NOMO-1 (cell line): ENCODE data around the gene FAP.
A peak's percentile ranks its signal among the peaks of the same experiment; 100 is the strongest.

ENCODE experiments used
- DNase-seq, 2 experiments: peaks; one replicate each; lab custom pipeline; 2025; ENCODE audit not compliant: unreplicated experiment in 2 of 2; lab: John Stamatoyannopoulos, UW

The FAP gene

GRCh38 chr2:162188451-162188850, 54.8 kb downstream of the FAP start:
- no peak for DNase-seq

DNA sequence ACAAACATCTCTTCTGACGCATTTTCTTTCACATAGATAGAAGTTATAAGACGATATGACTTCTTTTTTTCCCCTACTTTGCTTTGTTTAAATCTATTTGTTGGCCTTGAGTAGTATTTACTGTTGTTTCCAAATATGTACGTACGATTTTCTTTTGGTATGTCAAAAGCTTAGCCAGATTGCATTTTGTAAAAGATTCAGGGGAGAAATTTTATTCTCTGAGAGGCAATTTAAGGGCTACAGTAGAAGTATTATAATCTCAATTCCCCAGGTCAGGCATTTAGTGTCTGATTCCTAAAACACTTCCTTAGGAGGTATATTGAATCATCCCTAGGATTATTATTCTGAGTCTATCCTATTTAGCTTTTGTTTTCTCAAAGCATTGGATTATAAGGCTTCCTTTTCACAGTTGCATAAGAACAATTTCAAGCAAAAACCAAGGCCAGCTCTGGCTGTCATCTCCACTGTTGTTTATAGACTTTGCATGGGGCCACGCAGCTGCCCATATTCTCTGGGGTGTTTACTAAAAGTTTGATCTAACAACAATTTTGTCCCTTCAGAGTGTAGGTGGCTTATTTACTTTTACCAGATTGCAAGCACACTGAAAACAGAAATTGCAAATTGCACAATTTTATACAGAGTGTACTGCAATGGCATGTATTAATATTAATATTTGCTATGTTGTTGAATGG, 57.6 kb downstream of the FAP start:
- DNase-seq: no peak

DNA sequence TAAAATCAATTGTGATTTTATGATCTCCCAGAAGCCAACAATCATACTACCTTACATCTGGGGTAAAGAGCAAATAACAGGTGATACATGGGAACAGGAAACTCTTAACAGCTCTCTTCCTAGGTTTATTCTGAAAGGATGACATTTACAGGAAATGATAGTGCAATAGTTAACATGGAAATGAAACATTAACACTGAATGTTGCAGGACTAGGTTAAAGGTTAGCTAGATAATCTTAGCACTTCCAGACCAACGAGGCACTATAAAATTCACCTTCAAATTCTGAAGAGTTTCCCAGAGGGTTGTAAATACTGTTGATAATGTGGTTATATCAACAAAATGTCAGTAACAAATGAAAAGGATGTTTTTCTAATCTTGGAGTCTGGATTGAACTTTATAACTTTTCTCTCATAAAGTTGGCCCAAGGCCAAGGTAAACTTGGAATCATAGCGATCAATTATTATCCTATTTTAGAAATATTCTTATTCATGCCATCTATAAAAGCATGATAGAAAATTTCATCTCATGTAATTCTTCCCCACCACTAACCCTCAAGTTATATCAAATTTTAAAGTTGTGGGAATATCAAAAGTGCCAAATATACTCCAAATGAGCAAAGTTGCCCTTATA, 58.3 kb downstream of the FAP start:
- no peak for DNase-seq

GRCh38 chr2:162184359-162184758, 58.9 kb downstream of the FAP start:
- no peak for DNase-seq

DNA sequence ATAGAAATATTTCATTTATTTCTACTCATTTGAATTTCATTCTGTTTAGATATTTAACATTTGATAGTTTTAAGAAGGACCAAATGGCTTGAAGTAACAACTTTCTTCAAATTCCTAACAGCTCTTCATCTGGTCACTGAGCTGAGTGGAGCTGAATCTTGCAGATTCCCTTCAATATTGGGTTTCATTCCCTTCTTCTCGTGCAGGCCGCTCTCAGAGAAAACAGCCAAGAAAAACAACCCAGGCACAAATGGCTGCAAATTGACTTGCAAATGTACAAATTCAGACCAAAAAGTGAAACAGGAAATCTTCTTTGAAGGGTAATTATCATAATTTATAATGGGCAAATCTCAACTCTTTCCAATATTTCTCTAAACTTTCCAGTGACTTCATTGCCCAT, 60.9 kb downstream of the FAP start:
- DNase-seq: no peak

DNA sequence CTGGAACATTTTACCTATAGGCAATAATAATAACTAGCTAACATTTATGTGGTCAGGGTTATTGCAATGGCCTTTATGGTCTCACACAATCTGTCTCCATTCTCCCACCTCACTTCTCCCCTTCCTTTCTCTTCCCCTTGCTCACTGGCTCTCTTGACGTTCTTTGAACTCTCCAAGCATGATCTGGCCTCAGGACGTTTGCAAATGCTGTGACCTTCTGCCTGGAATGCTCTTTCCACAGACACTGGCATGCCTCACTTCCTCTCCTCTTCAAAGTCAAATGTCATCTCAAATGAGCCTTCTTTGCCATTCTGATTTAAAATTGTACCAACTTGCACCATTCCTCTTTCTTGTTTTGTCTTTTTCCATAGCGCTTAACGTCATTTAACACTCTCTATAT, 65.9 kb downstream of the FAP start:
- DNase-seq: no peak

DNA sequence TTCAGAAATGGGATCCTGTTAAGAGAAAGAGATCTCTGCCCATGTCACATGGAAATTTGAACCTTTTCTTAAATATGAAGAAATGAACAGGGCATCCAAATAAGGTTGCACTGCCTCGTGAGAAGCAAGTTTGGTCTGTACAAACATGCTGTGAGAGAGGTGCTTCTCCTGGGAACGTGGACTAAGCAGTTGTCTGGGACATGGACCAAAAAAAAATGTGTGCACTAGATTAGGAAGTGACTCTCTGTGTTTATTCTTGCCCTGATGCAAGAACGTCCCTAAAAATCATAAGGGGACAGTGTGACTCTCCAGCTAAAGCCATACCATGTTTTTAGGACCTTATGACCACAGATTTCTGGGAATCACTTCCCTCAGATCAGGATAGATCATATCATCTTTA, 67.5 kb downstream of the FAP start:
- DNase-seq: no peak

- no peak for DNase-seq
Observed at GRCh38 chr2:162174746-162175145, 68.5 kb downstream of the FAP start.

GRCh38 chr2:162172802-162173370, 70.4 kb downstream of the FAP start:
- no peak for DNase-seq

- DNase-seq: no peak
Observed at GRCh38 chr2:162166745-162167144, 76.5 kb downstream of the FAP start.

- no peak for DNase-seq
Observed at GRCh38 chr2:162166174-162166573, 77.1 kb downstream of the FAP start.

DNA sequence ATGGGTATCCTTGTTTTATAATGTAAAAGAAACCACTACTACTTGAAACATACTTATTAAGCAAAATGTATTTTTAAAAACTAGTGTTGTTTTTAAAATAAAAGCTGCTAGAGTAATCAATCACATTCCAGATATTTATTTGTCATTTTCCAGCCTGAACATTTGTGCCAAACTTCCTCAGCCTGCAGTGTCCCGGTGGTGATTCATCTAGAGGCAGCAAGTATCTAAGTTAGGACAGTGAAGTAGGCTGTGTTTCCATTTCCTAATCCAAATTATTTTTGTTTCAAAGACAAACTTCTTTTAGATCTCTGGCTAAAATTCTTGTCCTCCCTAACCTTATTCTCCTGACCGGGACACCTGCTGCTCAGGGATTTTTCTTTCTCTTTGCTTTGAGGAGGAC, 78.4 kb downstream of the FAP start:
- no peak for DNase-seq

GRCh38 chr2:162159446-162159845, 83.8 kb downstream of the FAP start:
- no peak for DNase-seq

- DNase-seq: no peak
Observed at GRCh38 chr2:162156149-162156548, 87.1 kb downstream of the FAP start.

- no peak for DNase-seq
Observed at GRCh38 chr2:162155093-162155492, 88.2 kb downstream of the FAP start.

DNA sequence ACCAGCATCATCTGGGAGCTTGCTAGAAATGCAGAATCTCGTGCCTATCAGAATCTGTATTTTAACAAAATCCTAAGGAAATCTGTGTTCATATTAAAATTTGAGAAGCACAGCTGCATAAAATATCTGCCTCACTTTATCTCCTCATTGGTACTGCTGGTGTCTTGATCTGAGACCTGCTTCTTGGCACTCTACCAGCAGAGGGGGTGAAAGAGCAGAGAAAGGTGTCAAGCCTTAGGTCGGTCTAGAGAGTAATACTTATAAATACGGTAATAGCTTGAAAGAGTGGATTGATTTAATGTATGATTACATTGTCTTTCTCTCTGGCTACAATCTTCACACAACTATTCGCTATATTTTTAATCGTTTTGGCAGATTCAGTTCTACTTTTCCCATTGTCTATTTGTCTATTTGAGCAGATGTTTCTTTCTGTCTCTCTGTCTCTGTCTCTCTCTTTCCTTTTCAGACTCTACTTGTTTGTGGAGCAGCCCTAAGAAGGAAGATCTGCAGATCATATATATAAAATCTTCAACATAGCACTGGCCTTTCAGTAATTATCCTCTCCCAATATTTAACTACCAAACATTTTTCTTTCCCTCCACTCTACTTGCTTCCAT, 89.5 kb downstream of the FAP start:
- DNase-seq: peak; percentile 15 to 59

DNA sequence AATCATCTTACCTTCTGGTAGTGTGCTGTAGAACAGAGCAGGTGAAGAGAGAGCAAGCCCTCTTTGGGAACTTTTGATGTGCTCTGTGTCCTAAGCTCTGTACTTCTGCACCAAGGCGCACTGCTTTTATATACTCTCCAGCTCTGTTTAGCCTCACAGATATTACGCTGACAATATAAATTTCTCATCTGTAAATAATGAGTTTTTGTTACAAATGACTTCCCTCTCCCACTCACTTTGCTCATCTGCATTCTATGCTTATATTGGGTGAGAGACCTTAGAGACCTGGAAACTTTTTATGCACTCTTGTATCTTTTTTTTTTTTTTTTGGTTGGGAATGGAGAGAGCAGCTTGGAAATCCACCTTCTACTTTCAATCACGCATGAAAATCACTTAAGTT, 91.1 kb downstream of the FAP start, which contains the start of gene GCG:
TSS of gene GCG (minus strand) at position 101 of the 400 bp plus-strand sequence. CDS start 3,069 bp downstream, outside the sequence.
- DNase-seq: no peak

- no peak for DNase-seq
Observed at GRCh38 chr2:162149940-162150339, 93.3 kb downstream of the FAP start.

- no peak for DNase-seq
Observed at GRCh38 chr2:162149466-162149865, 93.8 kb downstream of the FAP start.

DNA sequence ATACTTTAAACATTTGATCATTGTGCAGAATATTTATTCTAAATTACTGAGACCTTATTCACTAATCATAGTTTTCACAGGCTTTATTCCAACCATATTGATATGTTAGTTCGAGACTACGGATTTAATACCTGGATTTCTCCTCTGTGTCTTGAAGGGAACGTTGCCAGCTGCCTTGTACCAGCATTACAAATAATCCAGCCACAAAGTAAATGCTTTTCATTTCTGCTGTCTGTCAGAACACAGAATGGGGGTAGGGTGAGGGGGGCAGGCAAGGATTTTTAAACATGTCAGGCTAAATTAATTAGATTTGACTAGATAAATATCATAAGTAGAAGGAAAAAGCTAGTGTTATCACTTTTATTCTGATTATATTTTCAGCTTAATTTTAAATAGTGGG, 94.3 kb downstream of the FAP start:
- no peak for DNase-seq

- DNase-seq: peak in 1 of 2 experiments; percentile 16
Observed at GRCh38 chr2:162143969-162144368, 99.3 kb downstream of the FAP start.

- DNase-seq: no peak
Observed at GRCh38 chr2:162138310-162138709, 104.9 kb downstream of the FAP start.
